Activated CD8-positive, alpha-beta memory T cell treated with anti-CD3 and anti-CD28 coated beads, Interleukin-2, amount 50 U/mL, for 48 hours (primary cell): ENCODE measurements around the gene GALNT6.

Source experiments
- DNase-seq: peaks from one replicate; pipeline ENCODE4 v3.0.0-alpha.2; 2020

GALNT6 gene, protein sequence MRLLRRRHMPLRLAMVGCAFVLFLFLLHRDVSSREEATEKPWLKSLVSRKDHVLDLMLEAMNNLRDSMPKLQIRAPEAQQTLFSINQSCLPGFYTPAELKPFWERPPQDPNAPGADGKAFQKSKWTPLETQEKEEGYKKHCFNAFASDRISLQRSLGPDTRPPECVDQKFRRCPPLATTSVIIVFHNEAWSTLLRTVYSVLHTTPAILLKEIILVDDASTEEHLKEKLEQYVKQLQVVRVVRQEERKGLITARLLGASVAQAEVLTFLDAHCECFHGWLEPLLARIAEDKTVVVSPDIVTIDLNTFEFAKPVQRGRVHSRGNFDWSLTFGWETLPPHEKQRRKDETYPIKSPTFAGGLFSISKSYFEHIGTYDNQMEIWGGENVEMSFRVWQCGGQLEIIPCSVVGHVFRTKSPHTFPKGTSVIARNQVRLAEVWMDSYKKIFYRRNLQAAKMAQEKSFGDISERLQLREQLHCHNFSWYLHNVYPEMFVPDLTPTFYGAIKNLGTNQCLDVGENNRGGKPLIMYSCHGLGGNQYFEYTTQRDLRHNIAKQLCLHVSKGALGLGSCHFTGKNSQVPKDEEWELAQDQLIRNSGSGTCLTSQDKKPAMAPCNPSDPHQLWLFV

DNA sequence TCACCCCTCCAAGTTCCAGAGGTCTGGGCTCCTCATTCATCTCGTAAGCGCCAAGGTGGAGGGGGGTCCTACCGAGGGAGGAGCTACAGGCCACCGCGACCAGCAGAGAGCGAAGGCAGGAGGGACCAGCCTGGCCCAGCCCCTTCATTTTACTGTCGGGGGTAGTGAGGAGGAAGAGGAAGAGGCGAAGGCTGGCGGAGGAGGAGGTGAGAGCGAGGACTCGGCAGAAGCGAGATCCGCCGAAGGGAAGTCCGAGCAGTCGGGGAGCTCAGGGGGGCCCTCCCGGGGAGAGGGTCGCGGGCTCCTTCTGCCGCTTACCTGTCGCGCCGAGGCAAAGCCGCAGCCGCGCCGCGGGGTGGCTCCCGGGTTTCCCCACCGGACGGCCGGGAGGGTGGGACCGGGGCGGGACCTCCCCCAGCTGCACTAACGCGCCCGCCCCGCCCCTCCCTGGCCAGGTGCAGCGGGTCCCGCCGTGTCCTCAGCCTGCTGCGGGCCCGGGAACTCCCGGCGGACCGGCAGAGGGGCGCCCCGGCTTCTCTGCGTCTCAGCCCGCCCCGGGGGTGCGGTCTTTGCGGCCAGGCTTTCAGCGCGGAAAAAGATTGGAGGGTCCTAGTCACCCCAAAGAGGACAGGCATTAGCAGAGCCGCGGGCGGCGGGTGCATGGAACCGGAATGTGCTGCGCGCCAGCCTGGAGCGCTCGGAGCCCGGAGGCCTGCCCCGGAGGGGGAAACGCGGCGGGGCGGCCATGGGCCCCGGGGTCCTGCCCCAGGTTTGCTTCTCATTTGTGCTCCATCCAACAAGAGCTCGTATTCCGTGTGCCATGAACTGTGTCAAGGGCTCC lies at the start of gene GALNT6:
GALNT6 (minus strand) TSS at position 124 of the 841 bp plus-strand sequence. CDS start 11,625 bp downstream, outside the sequence.
- peak; percentile 84 for DNase-seq

DNA sequence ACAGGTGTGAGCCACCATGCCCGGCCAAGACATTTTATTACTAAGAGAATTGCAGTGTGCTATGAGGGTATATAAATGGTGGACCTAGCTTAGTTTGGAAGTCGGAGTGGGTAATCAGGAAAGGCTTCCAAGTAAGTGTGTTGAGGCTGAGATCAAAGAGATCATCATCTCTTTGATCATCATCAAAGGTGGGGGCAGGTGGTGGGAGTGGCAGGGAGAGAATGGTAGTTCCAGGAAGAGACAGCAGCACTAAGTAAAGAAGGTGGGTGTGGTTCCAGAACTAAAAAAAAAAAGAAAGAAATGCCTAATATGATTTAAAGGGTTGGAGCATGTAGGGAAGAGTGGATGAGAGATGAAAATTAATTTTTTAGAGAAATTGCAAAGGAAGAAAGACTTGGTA lies 48.1 kb upstream of the GALNT6 start:
- DNase-seq = no peak

DNA sequence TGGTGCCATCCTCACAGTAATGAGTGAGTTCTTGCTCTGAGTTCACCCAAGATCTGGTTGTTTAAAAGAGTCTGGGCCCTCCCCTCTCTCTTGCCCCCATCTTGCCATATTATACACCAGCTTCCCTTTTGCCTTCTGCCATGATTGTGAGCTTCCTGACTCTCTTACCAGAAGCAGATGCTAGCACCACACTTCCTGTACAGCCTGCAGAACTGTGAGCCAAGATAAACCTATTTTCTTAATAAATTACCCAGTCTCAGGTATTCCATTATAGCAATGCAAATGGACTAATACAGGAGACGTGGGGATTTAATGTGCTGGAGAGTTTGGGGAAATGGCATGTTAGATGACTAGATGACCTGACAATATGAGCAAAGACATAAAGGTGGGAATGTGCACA lies 46.2 kb upstream of the GALNT6 start:
- no peak for DNase-seq

DNA sequence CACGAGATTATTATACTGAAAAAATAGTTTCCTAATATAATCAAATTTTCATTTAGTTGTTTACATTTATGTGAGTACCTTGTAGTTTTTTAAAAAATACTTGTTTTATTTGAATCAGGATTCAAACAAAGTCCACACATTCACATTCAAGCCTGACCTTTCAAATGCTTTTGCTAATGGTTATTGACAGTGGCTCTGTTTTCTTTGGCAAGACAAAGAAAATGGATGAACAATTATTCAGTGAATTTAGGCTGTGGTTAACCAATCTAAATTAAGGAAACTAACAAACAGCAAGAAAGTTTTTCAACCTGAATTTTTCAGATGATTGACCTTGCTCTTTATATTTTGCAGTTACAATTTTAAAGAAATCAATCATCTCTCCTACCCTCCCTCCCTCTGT lies 43.1 kb upstream of the GALNT6 start:
- DNase-seq = no peak

DNA sequence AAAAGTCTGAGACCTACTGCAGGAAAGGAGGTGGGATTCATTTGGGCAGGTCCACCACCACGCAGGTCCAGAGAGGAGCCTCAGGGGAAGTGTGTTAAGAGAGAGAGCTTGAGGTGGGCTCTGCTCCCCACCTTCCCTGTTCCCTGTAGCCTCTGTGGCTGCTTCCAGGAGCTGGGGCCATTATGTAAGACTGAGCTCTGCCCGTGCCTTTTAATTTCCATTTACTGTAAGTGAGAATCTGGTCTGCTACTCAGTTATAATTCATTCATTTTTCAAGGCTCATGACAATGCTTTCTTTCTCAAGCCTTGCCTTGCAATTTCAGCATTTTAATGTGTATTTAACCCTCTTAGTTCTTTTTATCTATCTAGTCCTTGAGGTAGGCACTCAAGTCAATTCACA lies 41.7 kb upstream of the GALNT6 start:
- no peak for DNase-seq

DNA sequence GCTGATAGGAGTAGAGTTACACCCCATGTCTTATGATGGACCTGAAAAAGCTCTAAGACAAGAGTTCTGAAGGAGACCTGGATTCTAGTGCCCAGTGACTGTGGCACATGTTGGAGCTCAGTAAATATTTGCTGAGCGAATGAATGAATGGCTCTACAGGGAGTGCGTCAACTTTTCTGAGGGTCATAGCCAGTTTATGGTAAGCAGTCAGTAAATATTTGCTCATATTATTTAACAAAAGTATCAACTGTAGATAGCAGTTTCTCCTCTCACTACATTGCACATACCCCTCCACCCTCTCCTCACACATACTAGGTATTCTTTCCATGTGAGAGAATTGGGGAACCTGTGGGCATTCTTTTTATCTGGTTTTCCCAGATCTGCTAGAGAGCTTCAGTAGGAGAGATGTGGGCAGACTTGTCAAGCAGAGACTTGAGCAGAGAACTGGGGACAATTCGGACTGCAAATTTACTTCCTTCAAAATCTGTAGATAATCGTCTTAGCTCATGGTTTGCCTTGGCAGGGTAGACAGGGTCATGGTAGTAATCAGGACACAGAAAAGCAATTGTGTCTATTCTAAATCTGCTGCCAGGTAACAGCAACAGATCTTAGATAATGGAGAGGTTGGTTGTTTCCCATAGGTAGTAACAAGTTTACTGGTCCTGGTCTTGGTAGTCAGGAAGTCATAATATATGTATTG lies 39.1 kb upstream of the GALNT6 start:
- DNase-seq = no peak

DNA sequence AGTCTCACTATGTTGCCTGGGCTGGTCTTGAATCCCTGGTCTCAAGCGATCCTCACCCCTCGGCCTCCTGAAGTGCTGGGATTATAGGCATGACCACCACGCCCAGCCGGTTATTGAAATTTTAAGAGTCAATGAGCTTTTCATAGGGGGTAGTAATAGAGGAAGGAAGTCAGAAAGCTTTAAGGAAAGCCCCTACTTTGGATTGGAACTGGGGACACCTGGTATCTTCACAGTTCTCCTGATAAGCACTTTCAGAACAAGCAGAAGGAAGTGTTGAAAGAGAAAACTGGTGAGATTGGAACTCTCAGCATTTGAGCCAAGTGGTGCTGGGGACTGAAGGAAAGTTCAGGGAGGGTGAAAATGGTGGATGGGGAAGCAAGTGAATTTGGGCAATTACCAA lies 38.5 kb upstream of the GALNT6 start:
- no peak for DNase-seq

DNA sequence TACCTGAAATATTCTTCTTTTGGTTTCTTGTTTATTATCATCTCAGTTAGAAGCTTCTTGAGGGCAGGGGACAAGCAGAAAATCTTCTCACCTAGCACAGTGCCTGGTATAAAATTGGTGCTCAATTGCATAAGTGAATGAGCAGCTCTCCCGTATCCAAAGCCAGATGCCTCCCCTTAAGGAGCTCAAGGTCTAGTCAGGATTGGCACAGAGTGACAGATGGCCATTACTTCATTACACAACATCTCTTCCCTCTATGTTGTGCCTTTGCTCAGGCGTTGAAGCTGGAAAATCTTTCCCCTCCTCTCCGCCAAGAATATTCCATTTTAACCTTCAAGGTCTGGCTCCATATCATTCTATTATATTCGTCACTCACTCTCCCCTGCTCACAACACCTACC lies 37.0 kb upstream of the GALNT6 start:
- no peak for DNase-seq

DNA sequence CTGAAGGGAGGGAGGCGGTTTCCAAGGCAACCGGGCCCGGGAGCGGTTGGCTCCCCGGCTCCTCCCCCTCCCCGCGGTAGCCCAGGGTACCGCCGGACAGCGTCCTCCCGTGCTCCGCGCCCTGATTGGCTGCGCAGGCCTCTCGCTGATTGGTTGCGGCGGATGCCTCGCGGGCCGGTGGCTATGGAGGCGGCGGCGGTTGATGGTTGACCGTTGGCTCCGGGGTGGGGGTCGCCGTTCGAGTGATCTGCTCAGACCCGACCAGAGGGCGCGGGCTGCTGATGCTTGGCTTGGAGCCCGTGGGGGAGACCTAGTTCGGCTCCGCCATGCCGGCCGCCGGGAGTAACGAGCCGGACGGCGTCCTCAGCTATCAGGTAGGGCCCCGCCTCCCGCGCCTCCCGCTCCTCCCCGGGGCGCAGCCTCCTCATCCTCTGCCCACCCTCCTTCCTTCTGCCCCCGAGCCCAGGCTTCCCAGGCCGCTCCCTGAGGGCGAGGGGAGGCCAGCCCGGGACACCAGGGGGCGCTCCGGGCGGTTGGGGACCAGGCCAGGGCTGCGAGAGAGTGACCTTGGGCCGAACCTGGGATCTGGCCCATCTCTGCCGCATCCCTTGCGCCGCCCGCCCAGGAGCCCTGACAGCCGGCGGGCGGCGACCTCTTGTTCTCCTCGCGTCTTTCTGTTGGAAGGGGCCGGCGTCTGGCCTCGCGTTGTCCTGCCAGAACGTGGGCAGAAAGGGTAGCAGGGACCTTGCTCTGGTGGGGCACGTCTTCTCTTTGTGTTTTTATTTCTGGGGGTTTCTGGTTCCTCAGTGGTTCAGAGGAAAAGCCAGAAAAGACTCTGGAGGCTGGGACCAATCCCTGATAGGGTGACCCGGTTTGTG lies 33.7 kb upstream of the GALNT6 start, which contains the start of gene SLC4A8:
SLC4A8 (plus strand) TSS at position 170 of the 878 bp plus-strand sequence; CDS start at position 327, 157 bp downstream.
- peak; percentile 89 for DNase-seq

DNA sequence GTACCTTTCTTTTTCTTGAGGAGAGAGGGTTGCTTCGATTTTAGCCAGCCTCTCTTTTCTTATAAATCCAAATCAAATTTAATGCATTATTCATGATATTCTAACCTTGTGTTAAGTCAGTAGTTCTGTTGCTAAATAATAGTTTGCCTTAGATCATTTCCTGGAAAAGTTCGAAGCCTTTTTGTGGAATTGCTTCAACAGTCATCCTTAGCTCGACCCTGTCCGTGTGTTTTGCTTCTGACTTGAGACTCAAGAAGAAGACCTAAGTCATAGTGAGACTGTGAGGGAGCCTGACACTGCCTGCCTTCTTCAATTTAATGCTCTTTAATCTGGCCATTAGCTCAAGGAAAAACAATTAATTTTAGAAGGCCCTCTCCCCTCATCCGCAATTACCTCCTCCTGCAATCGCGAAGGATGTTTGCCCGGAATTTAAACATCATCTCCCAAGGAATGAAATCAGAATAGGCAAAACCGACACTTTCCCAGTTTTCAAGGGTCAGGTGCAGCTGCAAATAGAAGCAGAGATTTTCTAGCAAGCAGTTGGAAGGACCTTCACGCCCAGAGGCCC lies 33.0 kb upstream of the GALNT6 start:
- no peak for DNase-seq

DNA sequence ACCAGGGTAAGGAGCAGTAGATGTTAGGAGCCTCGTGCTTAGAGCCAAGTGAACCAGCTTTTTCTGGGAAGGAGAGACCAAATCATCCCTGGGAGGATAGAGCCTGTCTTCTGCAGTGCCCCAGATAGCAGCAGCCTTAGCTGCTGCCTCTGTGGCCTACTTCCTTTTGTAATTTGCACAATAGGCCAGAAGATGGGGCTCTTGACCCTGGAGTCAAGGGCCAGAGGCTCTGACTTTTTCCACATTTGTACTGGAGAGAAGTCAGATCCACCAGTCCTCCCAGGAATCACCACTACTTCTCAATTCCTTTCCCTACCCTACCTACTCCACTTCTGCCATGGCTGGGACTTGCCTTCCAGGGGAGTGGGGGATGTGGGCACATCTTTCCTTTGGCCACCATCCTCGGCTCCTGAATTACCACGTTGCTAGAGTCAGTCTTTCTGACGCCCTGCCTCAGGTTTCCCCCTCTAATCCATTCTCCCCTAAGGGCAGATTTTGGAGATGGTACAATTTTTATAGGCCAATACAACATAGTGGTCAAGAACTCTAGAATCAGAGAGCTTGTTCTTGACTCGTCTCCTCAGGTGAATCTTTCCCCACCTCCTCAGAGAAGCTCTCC lies 30.2 kb upstream of the GALNT6 start:
- DNase-seq = peak; percentile 61

DNA sequence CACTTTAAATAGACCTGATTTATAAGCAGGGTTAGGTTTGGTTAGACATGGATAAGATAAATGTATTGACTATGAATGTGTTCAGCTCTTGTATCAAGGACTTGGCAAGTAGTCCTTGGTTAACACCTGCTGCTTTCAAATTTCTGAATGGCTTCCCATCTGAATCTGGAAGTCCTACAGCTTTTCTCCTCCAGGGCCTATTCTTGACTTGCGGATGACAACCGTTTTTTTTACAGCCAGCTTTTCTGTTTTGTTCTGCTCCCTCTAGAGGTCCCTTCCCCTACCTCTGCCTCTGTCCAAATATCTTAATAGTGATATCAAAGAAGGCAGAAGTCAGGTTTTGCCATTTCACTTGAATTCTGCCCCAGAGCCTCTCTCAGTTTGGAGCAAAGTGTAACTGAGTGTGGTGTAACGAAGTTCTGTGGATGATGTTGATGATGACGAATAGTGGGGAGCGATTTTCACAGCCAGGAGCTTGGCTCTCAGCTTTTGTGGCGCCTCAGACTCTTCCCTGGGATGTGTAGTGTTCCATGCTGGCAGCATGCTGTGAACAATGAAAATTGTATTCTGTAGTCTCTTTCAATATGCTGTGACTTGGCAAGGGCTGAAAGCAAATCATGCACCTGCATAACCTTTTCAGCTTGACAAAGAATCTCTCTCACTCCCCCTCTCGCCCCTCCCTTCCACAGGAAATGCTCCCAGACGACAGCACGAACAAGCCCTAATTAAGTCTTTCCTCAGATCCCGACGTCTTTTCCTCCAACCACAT lies 28.4 kb upstream of the GALNT6 start:
- DNase-seq = no peak

DNA sequence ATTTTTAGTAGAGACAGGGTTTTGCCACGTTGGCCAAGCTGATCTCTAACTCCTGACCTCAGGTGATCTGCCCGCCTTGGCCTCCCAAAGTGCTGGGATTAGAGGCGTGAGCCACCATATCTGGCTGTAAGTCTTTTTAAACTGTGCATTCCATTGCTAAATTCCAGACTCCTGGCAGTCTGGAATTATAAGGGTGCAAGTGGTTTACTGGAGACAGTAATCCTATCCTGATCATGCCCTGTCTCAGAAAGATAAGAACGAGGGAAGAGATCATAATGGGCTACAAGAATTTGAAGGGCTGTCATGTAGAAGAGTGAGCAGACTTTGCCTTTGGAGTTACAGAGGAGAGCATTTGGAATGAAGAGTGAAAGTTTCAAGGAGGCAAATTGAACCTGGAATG lies 26.6 kb upstream of the GALNT6 start:
- DNase-seq = no peak

DNA sequence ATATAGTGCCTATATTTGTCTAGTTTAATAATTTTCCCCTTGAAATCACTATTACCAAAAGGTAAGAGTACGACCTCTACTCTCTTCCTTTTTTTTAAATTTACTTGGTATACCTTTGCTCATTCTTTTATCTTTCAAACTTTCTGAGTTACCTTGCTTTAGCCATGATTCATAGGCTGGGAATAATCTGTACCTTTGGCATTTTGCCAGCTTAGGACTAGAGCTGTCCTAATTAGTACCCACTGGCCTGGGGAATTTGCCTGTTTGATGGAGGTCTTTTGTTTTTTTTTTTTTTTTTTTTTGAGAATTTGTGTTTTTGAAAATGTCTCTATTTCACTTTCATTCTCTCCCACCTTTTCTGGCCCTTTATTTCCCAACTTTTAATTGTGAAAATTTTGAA lies 24.7 kb upstream of the GALNT6 start:
- DNase-seq = no peak

DNA sequence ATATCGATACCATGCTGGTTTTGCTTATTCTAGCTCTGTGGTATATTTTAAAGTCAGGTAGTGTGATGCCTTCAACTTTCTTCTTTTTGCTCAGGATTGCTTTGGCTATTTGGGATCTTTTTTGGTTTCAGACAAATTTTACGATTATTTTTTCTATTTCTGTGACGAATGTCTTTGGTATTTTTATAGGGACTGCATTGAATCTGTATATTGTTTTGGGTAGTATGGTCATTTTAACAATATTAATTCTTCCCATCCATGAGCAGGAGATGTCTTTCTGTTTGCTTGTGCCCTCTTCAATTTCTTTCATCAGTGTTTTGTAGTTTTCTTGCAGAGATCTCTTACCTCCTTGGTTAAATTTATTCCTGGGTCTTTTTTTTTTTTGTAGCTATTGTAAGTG lies 22.6 kb upstream of the GALNT6 start:
- DNase-seq = no peak

DNA sequence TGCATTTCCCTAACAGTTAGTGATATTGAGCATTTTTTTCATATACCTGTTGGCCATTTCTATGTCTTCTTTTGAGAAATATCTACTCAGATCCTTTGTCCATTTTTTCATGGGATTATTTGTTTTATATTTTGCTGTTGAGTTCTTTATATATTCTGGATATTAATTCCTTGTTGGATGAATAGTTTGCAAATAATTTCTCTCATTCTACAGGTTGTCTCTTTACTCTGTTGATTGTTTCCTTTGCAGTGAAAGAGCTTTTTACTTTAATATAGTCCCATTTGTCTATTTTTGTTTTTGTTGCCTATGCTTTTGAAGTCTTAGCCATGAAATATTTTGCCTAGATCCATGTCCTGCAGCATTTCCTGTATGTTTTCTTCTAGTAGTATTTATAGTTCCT lies 21.9 kb upstream of the GALNT6 start:
- no peak for DNase-seq

DNA sequence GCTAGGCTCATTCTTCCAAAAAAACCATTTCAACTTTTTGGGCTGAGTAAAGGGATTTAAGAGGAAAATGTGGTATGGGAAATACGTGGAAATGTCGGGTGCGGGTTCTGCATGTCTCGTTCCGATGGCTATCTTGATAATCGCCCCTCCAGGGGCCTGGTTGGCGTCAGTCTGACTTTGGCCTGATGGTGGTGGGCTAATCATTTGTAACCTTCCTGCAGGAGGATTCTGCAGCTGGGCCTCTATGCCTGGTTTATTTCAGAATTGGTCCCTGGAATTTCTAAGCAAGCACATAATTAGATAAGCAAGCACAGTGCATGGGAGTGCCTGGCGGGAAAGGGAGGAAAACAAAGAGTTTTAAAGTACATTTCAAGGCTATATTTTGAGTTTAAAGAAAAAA lies 18.6 kb upstream of the GALNT6 start:
- DNase-seq = no peak

DNA sequence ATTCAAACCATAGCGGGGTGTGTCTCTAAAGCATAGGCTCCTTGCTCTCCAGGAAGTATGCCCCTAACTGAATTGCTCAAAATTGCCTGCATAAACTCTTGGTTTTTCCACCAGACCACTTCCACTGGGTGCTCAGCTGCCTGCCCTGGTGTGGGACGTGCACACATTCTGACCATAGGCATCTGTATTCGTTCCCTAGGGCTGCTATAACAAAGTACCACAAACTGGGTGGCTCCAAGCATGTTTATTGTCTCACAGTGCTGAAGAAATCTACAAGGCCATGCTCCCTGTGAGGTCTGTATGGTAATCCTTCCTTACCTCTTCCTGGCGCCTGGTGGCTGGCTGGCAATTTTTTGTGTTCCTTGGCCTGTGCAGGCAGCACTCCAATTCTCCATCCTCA lies 16.4 kb upstream of the GALNT6 start:
- no peak for DNase-seq

DNA sequence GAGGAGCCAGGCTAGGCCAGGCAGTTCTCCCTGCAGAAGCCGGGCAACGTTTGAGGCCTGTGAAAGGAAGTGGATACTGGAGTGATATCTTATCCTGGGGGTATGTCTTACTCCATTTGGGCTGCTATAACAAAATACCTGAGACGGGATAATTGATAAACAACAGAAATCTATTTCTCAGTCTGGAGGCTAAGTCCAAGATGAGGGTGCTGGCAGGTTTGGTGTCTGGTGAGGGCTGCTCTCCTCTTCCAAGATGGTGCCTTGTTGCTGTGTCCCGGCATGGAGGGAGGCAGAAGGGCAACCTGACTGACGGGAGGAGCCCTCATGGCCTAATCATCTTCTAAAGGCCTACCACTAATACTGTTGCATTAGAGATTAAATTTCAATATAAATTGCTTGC lies 15.7 kb upstream of the GALNT6 start:
- DNase-seq = no peak

DNA sequence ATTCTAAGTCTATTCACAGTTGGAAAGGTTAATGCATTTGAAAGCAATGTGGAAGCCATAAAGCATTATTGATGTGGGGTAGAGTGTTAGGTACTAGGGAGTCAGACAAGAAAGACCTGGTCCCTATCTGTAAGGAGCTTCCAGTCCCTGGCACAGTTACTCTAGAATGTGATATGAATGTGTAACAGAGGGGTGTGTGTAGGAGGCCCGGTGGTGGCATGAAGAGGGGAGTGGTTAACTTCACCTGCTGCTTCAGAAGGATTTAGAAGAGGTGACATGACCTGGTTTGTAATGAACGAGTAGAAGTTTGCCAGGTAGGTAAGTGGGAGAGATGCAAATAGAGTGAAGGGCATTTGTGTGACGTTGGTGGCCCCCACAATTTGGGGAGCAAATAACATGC lies 15.1 kb upstream of the GALNT6 start:
- no peak for DNase-seq
